ENCODE measurements around the gene HEXD.
"Not testable (repeated sequence)": the region's sequence is repeated elsewhere in the genome, so short reads cannot be mapped to it uniquely, and the experiment has no call there.

Gene HEXD

GRCh38 chr17:82407255-82407654 lies 10.9 kb upstream of the HEXD start:
- no peak overlapping the region for H3K4me3 ChIP-seq (ENCODE audit: control insufficient read depth, low read depth, low read length)
- DNase-seq (ENCODE audit: low read depth): no peak
- TF ChIP-seq CTCF (conservative IDR thresholded peaks at IDR 0.05; ENCODE audit: control insufficient read depth, insufficient read depth, low read depth, low read length): no peak

GRCh38 chr17:82408288-82408937 lies 9.7 kb upstream of the HEXD start:
- TF ChIP-seq CTCF (conservative IDR thresholded peaks at IDR 0.05; ENCODE audit: control insufficient read depth, insufficient read depth, low read depth, low read length): no peak
- no peak overlapping the region for H3K4me3 ChIP-seq (ENCODE audit: control insufficient read depth, low read depth, low read length)
- DNase-seq (ENCODE audit: low read depth): no peak

- no peak overlapping the region for H3K4me3 ChIP-seq (ENCODE audit: control insufficient read depth, low read depth, low read length)
- DNase-seq (ENCODE audit: low read depth): no peak
- no peak for TF ChIP-seq CTCF (conservative IDR thresholded peaks at IDR 0.05; ENCODE audit: control insufficient read depth, insufficient read depth, low read depth, low read length)
Observed at GRCh38 chr17:82408938-82409318, 9.2 kb upstream of the HEXD start.

- H3K4me3 ChIP-seq (ENCODE audit: control insufficient read depth, low read depth, low read length): no peak overlapping the region
- TF ChIP-seq CTCF (conservative IDR thresholded peaks at IDR 0.05; ENCODE audit: control insufficient read depth, insufficient read depth, low read depth, low read length): no peak
- DNase-seq (ENCODE audit: low read depth): no peak
Observed at GRCh38 chr17:82410014-82410716, 8.0 kb upstream of the HEXD start.

GRCh38 chr17:82411396-82412053 lies 6.6 kb upstream of the HEXD start:
- no peak overlapping the region for H3K4me3 ChIP-seq (ENCODE audit: control insufficient read depth, low read depth, low read length)
- no peak for TF ChIP-seq CTCF (conservative IDR thresholded peaks at IDR 0.05; ENCODE audit: control insufficient read depth, insufficient read depth, low read depth, low read length)
- no peak for DNase-seq (ENCODE audit: low read depth)

GRCh38 chr17:82412081-82412480 lies 6.1 kb upstream of the HEXD start:
- not testable (repeated sequence) for DNase-seq (ENCODE audit: low read depth); H3K4me3 ChIP-seq (ENCODE audit: control insufficient read depth, low read depth, low read length)

All from fibroblast of mammary gland (primary cell).